GM19328 (cell line): ENCODE measurements around the gene FNIP2.
"Not testable (repeated sequence)": the region's sequence is repeated elsewhere in the genome, so short reads cannot be mapped to it uniquely, and the experiment has no call there.

Experiments
- ATAC-seq: cut with Tn5 transposase; IDR thresholded peaks from one replicate; pipeline ENCODE4 v1.9.1; 2021; ENCODE audit warnings: mild to moderate bottlenecking, moderate library complexity; ENCODE audit not compliant: unreplicated experiment

FNIP2 gene

GRCh38 chr4:158812543-158812942, 43.7 kb downstream of the FNIP2 start:
- ATAC-seq: no peak

- ATAC-seq: no peak
Measured at GRCh38 chr4:158813113-158813512, 44.3 kb downstream of the FNIP2 start.

- no peak for ATAC-seq
Measured at GRCh38 chr4:158814207-158814606, 45.4 kb downstream of the FNIP2 start.

- ATAC-seq: no peak
Measured at GRCh38 chr4:158814636-158815330, 46.0 kb downstream of the FNIP2 start.

GRCh38 chr4:158816955-158817354, 48.1 kb downstream of the FNIP2 start:
- ATAC-seq: no peak

- peak; percentile 61 for ATAC-seq
Measured at GRCh38 chr4:158817562-158818296, 48.9 kb downstream of the FNIP2 start.

GRCh38 chr4:158818560-158819140, 49.8 kb downstream of the FNIP2 start:
- ATAC-seq: no peak

GRCh38 chr4:158819942-158820786, 51.3 kb downstream of the FNIP2 start:
- ATAC-seq: no peak

GRCh38 chr4:158821228-158821971, 52.6 kb downstream of the FNIP2 start:
- ATAC-seq: no peak

- no peak for ATAC-seq
Measured at GRCh38 chr4:158822348-158822747, 53.5 kb downstream of the FNIP2 start.

GRCh38 chr4:158823461-158823873, 54.6 kb downstream of the FNIP2 start:
- ATAC-seq: no peak

- ATAC-seq: no peak
Measured at GRCh38 chr4:158824425-158825274, 55.8 kb downstream of the FNIP2 start.

GRCh38 chr4:158825433-158826036, 56.7 kb downstream of the FNIP2 start:
- no peak for ATAC-seq

- peak; percentile 49 for ATAC-seq
Measured at GRCh38 chr4:158826057-158826456, 57.2 kb downstream of the FNIP2 start.

- ATAC-seq: no peak
Measured at GRCh38 chr4:158826882-158827281, 58.1 kb downstream of the FNIP2 start.

- ATAC-seq: no peak
Measured at GRCh38 chr4:158827543-158827981, 58.7 kb downstream of the FNIP2 start.

- ATAC-seq: not testable (repeated sequence)
Measured at GRCh38 chr4:158828151-158828550, 59.3 kb downstream of the FNIP2 start.

GRCh38 chr4:158829254-158829653, 60.4 kb downstream of the FNIP2 start:
- no peak for ATAC-seq

GRCh38 chr4:158833602-158834001, 64.8 kb downstream of the FNIP2 start:
- ATAC-seq: no peak
